GM10248 (cell line): ENCODE measurements around the gene ANTXRL.
"Not testable (repeated sequence)": the region's sequence is repeated elsewhere in the genome, so short reads cannot be mapped to it uniquely, and the experiment has no call there.

Source experiments
- CTCF ChIA-PET: fragments of 300-600 bp; sonication (Branson Sonifier 250); formaldehyde crosslinking; extraction: SDS; loops from one replicate; lab custom pipeline; 2021; ENCODE audit warnings: antibody characterized with exemption; lab: Yijun Ruan, JAX
- POLR2A ChIA-PET: fragments of 350-650 bp; sonication (Branson Sonifier 250); formaldehyde crosslinking; extraction: SDS; loops from one replicate; lab custom pipeline; 2020; ENCODE audit warnings: antibody characterized with exemption; lab: Yijun Ruan, JAX
- DNase-seq: peaks from one replicate; pipeline ENCODE4 v3.0.0; 2012; ENCODE audit errors: extremely low spot score
- TF ChIP-seq, protein P1 (sequence below): IDR thresholded peaks from 2 replicates; pipeline ENCODE4 v1.5.1; 2012; ENCODE audit warnings: mild to moderate bottlenecking, low read depth; ENCODE audit errors: extremely low read depth, missing control alignments, control extremely low read depth

ANTXRL gene

DNA sequence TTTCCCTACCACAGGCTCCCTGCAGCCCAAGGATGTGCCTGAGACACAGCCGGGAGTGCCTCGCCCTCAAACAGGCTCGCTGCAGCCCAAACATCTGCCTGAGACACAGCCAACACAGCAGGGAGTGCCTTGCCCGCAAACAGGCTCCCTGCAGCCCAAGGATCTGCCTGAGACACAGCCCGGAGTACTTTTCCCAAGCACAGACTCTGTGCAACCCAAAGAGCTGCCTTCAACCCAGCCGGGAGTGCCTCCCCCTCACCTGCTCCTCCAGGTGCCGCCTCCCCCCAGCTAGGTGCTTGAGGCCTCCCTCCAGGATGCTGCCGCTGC is 42.9 kb downstream of the ANTXRL start:
- no peak for DNase-seq
- POLR2A ChIA-PET = no interaction called here
- TF ChIP-seq, protein P1, sequence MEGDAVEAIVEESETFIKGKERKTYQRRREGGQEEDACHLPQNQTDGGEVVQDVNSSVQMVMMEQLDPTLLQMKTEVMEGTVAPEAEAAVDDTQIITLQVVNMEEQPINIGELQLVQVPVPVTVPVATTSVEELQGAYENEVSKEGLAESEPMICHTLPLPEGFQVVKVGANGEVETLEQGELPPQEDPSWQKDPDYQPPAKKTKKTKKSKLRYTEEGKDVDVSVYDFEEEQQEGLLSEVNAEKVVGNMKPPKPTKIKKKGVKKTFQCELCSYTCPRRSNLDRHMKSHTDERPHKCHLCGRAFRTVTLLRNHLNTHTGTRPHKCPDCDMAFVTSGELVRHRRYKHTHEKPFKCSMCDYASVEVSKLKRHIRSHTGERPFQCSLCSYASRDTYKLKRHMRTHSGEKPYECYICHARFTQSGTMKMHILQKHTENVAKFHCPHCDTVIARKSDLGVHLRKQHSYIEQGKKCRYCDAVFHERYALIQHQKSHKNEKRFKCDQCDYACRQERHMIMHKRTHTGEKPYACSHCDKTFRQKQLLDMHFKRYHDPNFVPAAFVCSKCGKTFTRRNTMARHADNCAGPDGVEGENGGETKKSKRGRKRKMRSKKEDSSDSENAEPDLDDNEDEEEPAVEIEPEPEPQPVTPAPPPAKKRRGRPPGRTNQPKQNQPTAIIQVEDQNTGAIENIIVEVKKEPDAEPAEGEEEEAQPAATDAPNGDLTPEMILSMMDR = no peak
- CTCF ChIA-PET = no interaction called here

GRCh38 chr10:46330894-46331293 is 44.1 kb downstream of the ANTXRL start:
- CTCF ChIA-PET = no interaction called here
- POLR2A ChIA-PET = no interaction called here

DNA sequence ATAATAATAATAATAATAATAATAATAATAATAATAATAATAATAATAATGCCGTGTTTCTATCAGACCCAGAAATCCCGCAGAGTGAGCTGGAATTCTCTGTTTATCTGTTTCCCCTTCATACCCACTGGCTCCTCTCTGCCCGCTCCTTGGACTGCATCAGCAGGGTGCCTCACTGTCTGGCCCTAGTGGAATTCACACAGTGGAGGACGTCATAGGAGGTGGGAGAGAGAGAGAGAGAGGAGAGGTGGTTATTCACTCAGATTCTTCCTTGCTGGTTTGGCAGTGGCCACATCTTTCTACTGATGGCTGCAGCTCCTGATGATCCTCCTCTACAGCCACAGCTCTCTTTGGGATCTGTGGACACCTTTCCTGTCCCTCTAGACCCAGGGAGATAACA is 78.7 kb downstream of the ANTXRL start:
- POLR2A ChIA-PET = not testable (repeated sequence)

More at GRCh38 chr10:46330894-46331293, 44.1 kb downstream of the ANTXRL start:
- DNase-seq = no peak
- TF ChIP-seq, protein P1 = no peak

DNA sequence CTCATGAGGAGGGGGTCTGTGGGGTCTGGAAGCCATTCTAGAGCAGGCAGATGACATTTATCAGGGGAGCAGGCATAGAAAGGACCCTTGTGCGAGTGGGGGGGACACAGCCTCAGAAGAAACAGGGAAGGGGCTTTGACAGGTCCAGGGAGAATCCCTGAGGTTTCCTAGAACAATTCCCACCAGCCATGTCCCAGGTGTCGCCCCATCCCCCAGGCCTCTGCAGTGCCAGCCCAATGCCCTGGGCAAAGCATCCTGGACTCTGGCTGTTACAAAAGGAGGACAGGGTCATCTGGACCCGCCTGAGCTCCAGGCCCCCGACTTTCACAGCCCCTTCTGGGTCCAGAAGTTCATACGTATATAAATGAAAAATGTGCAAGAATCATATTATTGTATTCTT is 80.4 kb downstream of the ANTXRL start:
- DNase-seq, POLR2A ChIA-PET, CTCF ChIA-PET: not testable (repeated sequence)

More for the DNA sequence above, 78.7 kb downstream of the ANTXRL start:
- DNase-seq, CTCF ChIA-PET: not testable (repeated sequence)

DNA sequence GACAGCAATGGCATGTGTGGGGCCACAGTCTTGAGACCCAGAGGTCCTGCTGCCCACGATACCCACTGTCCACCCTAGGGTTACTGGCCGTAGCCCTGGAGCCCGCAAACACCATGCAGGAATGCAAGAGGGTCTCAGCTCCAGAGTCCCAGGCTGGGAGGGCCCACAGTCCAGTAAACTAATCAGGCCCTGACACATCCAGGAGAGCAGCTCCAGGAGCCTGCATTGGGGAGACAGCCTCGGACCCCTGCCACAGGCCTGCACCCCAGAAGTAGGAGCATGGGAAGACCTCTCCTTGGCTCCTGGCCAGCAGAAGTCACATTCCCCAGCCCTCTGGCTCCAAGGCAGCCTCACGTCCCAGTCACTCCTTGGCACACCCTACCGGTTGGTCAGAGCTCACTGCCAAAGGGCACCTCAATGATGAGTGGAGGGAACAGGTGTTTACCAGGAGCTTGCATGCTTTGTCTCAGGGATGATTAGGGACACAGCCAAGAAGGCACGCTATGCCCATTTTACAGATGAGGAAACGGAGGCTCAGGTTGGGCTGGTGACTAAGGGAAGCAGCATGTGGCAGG is 81.0 kb downstream of the ANTXRL start:
- POLR2A ChIA-PET, DNase-seq, CTCF ChIA-PET: not testable (repeated sequence)

GRCh38 chr10:46368956-46369355 is 82.2 kb downstream of the ANTXRL start:
- CTCF ChIA-PET, DNase-seq, POLR2A ChIA-PET: not testable (repeated sequence)

DNA sequence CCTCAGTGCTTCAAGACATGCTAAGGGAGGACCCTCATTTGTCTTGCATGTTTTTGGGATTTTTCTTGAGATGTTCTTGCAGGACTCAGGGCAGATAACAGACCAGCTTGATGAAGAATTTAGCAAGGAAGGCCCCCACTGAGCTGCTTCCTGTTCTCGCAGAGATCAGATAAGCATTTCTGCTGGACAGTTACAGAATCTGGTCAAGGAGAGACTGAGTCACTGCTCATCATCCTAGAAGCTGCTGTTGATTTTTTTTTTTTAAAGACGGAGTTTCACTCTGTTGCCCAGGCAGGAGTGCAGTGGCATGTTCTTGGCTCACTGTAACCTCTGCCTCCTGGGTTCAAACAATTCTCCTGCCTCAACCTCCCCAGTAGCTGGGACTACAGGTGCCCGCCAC is 87.6 kb downstream of the ANTXRL start:
- POLR2A ChIA-PET, DNase-seq, CTCF ChIA-PET: not testable (repeated sequence)

DNA sequence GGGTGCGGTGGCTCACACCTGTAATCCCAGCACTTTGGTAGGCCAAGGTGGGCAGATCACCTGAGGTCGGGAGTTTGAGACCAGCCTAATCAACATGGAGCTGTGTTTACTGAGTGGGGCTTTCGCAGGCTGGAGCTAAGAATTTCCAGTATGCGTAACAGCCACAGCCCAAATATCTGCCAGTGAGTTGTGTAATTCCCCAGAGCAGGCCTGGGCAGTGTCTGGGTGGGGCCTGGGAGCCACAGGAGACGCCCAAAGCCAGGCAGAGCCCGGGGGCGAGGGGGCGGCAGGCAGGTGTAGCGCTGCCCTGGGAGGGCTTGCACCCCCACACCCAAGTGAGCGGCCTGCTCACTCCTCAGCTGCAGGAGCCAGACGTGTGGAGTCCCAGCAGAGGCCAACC is 88.6 kb downstream of the ANTXRL start, which contains the start of gene ANXA8L1:
TSS of gene ANXA8L1 (plus strand) at position 371 of the 400 bp plus-strand sequence. CDS start 76 bp downstream, outside the sequence.
- DNase-seq, POLR2A ChIA-PET, CTCF ChIA-PET: not testable (repeated sequence)

GRCh38 chr10:46377022-46377421 is 90.2 kb downstream of the ANTXRL start:
- POLR2A ChIA-PET, CTCF ChIA-PET, DNase-seq: not testable (repeated sequence)

DNA sequence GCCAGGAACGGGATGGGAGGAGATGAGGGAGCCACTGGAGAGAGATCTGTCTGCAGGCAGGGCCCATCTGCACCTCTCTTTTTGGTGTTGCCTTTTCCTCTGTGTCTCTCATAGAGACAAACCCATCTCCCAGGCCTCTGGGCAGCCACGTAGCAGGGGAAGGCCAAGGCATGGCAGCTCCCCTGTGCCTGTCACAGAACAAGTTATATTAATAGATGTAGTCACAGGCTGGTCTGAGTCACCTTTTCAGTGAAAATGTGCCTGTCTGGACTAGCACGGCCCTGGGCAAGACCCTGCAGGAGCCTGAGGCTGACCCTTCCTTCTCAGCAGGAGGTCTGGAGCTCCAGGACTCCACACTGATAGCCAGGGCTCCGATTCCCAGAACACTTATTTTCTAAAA is 90.9 kb downstream of the ANTXRL start:
- CTCF ChIA-PET, POLR2A ChIA-PET, DNase-seq: not testable (repeated sequence)

DNA sequence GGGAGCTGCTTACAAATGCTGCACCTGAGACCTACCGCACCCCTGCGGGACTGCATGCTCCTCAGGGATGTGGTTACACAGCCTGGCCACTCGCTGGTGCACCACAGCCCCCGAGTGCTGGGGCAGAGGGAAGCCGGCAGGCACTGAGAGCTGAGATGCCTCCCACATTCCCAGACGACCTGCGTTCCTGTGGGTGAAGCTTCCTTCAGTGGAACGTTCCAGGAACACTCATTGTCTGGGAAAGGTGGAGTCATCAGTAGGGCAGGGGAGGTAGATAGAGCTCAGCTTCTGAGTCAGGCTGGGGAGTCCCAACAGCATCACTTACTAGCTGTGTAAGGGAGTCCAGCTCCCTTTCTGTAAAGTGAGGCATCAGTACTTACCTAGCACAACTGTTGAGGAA is 91.3 kb downstream of the ANTXRL start:
- DNase-seq, CTCF ChIA-PET, POLR2A ChIA-PET: not testable (repeated sequence)

GRCh38 chr10:46379233-46379848 is 92.5 kb downstream of the ANTXRL start:
- DNase-seq, CTCF ChIA-PET, POLR2A ChIA-PET: not testable (repeated sequence)
